GM12878 (cell line): Measurements from ENCODE around the gene HEXIM1. TPM values are rescaled to one million over a fixed set of nuclear protein-coding genes. Genes with fewer than 3 reads are reported as not detected.

Experiments used
- ASH2L ChIP-seq: fragments of 300-600, 200-600 bp; sonication (generic); IDR thresholded peaks from 2 replicates; pipeline ENCODE4 v1.6.1; 2017; ENCODE audit warnings: low read depth, mild to moderate bottlenecking, borderline replicate concordance
- ATF7 ChIP-seq: fragments of 450-650 bp; IDR thresholded peaks from 2 replicates; pipeline ENCODE4 v1.6.1; 2016; ENCODE audit warnings: low read depth, mild to moderate bottlenecking
- BACH1 ChIP-seq: fragments of 450-650 bp; IDR thresholded peaks from 2 replicates; pipeline ENCODE4 v1.6.1; 2017; ENCODE audit warnings: mild to moderate bottlenecking, borderline replicate concordance
- BCL3 ChIP-seq: IDR thresholded peaks from 2 replicates; pipeline ENCODE4 v1.6.1; 2011; ENCODE audit warnings: borderline replicate concordance, low read depth, mild to moderate bottlenecking, moderate library complexity, low read length; ENCODE audit not compliant: insufficient read depth, poor library complexity, severe bottlenecking
- CBFB ChIP-seq: IDR thresholded peaks from 2 replicates; pipeline ENCODE4 v1.6.1; 2016; ENCODE audit warnings: antibody characterized with exemption, low read depth
- CBX3 ChIP-seq: fragments of 200-600 bp; sonication (generic); IDR thresholded peaks from 2 replicates; pipeline ENCODE4 v1.6.1; 2016; ENCODE audit warnings: low read depth, borderline replicate concordance
- CHD2 ChIP-seq: IDR thresholded peaks from 2 replicates; pipeline ENCODE4 v1.6.1; 2011; ENCODE audit warnings: low read depth, low read length, improper control_type of control experiment, borderline replicate concordance
- EGR1 ChIP-seq, 2 experiments: IDR thresholded peaks; 1 replicate in 1 of 2; 2 replicates in 1 of 2; pipeline ENCODE4 v1.6.1; 2011 to 2012; ENCODE audit warnings: low read depth in 2 of 2, low read length in 2 of 2, borderline replicate concordance in 1 of 2, mild to moderate bottlenecking in 1 of 2, moderate library complexity in 1 of 2
- ETV6 ChIP-seq, 2 experiments: fragments of 450-650 bp in 1 of 2; IDR thresholded peaks in 1 of 2; conservative IDR thresholded peaks in 1 of 2; 2 replicates each; pipeline ENCODE4 v1.6.1; 2014; ENCODE audit warnings: antibody characterized with exemption in 1 of 2, borderline replicate concordance in 1 of 2, low read depth in 1 of 2, mild to moderate bottlenecking in 1 of 2, moderate library complexity in 1 of 2
- HDAC6 ChIP-seq: fragments of 200-600 bp; sonication (generic); IDR thresholded peaks from one replicate; pipeline ENCODE4 v1.8.0; 2017; ENCODE audit warnings: antibody characterized with exemption; ENCODE audit not compliant: unreplicated experiment
- IRF5 ChIP-seq: fragments of 450-650 bp; IDR thresholded peaks from 2 replicates; pipeline ENCODE4 v1.6.1; 2017; ENCODE audit warnings: borderline replicate concordance
- KAT2A ChIP-seq: conservative IDR thresholded peaks from 2 replicates; pipeline ENCODE4 v1.6.1; 2011; ENCODE audit warnings: low read depth, low read length; ENCODE audit not compliant: control insufficient read depth
- MEF2B ChIP-seq: fragments of 450-650 bp; IDR thresholded peaks from 2 replicates; pipeline ENCODE4 v1.6.1; 2018; ENCODE audit warnings: mild to moderate bottlenecking, moderate library complexity; ENCODE audit not compliant: partially characterized antibody, poor library complexity, severe bottlenecking
- MTA2 ChIP-seq: fragments of 450-650 bp; IDR thresholded peaks from 2 replicates; pipeline ENCODE4 v1.6.1; 2016; ENCODE audit warnings: low read depth, mild to moderate bottlenecking, moderate library complexity
- MXI1 ChIP-seq: fragments of 150-350 bp; IDR thresholded peaks from 2 replicates; pipeline ENCODE4 v1.6.1; 2011; ENCODE audit warnings: low read depth, mild to moderate bottlenecking, inconsistent platforms, low read length, improper control_type of control experiment
- MYC ChIP-seq: IDR thresholded peaks from 2 replicates; pipeline ENCODE4 v1.6.1; 2011; ENCODE audit warnings: mild to moderate bottlenecking, low read length, moderate library complexity, inconsistent platforms; ENCODE audit not compliant: insufficient read depth, insufficient replicate concordance, insufficient read length, severe bottlenecking
- NFIC ChIP-seq: IDR thresholded peaks from 2 replicates; pipeline ENCODE4 v1.6.1; 2012; ENCODE audit warnings: low read depth, mild to moderate bottlenecking, inconsistent platforms, low read length, moderate library complexity
- PAX8 ChIP-seq: fragments of 450-650 bp; IDR thresholded peaks from 2 replicates; pipeline ENCODE4 v1.6.1; 2017; ENCODE audit warnings: mild to moderate bottlenecking, moderate library complexity
- POLR2AphosphoS5 ChIP-seq: IDR thresholded peaks from 2 replicates; pipeline ENCODE4 v1.6.1; 2011; ENCODE audit warnings: mild to moderate bottlenecking, low read length, inconsistent platforms
- POU2F2 ChIP-seq: IDR thresholded peaks from 3 replicates; pipeline ENCODE4 v1.6.1; 2011; ENCODE audit warnings: low read depth, mild to moderate bottlenecking, low read length, borderline replicate concordance
- RELA ChIP-seq: fragments of 450-650 bp; IDR thresholded peaks from 2 replicates; pipeline ENCODE4 v1.8.0; 2014; ENCODE audit warnings: borderline replicate concordance; ENCODE audit not compliant: partially characterized antibody
- SIX5 ChIP-seq: IDR thresholded peaks from 2 replicates; pipeline ENCODE4 v1.6.1; 2011; ENCODE audit warnings: mild to moderate bottlenecking, low read depth, low read length, moderate library complexity; ENCODE audit not compliant: severe bottlenecking
- STAT1 ChIP-seq: fragments of 450-650 bp; conservative IDR thresholded peaks from 2 replicates; pipeline ENCODE4 v1.6.1; 2014; ENCODE audit warnings: antibody characterized with exemption, mild to moderate bottlenecking
- TBL1XR1 ChIP-seq: IDR thresholded peaks from 2 replicates; pipeline ENCODE4 v1.6.1; 2012; ENCODE audit warnings: low read depth, low read length, improper control_type of control experiment
- ZNF24 ChIP-seq: fragments of 450-650 bp; IDR thresholded peaks from 2 replicates; pipeline ENCODE4 v1.6.1; 2017; ENCODE audit warnings: antibody characterized with exemption, mild to moderate bottlenecking
- ZNF274 ChIP-seq: IDR thresholded peaks from one replicate; pipeline ENCODE4 v1.8.0; 2011; ENCODE audit not compliant: insufficient read length, insufficient read depth
- polyA plus RNA-seq, 11 experiments: library from polyadenylated mRNA; depleted of rRNA in 4 of 11; unstranded in 6 of 11; stranded (reverse) in 5 of 11; fragments of >200 nt; fragmentation: Nextera tagmentation in 4 of 11; fragmentation: Illumina TruSeq in 1 of 11; extraction: Ambion mirVana in 4 of 11; extraction: Trizol in 1 of 11; gene quantifications; 1 replicate in 1 of 11; 2 replicates in 10 of 11; pipeline versions ENCODE4 v1.2.1 to v1.2.3, GENCODE V29; 2011 to 2016; ENCODE audit warnings: inconsistent platforms in 2 of 11, missing spikeins in 2 of 11, low read depth in 1 of 11
- total RNA-seq, 4 experiments: library from RNA; depleted of rRNA in 3 of 4; stranded (reverse); fragments of >200 nt in 3 of 4; fragmentation: Illumina TruSeq in 1 of 4; extraction: Trizol in 1 of 4; gene quantifications; 2 replicates each; pipeline versions ENCODE4 v1.2.1 to v1.2.3, GENCODE V29; 2013 to 2021

Gene HEXIM1
- total and polyA plus RNA-seq, 10 of the 15 experiments (the other 5 are each of a cell fraction or from before 2014, with no cell fraction given), result 1.9 to 24.1 (median 9.0) TPM

- TF ChIP-seq KAT2A (no peak), STAT1 (no peak), RELA (no peak), POLR2AphosphoS5 (peak; percentile 100), ZNF274 (no peak), MXI1 (no peak), MTA2 (peak; percentile 90), ASH2L (0 out of 2 replicates have a peak, but pooled peaks have one; percentile 11), HDAC6 (peak; percentile 98), PAX8 (no peak), MEF2B (peak; percentile 50), ZNF24 (no peak), EGR1 (IDR thresholded peaks at IDR 0.05; ENCODE audit: borderline replicate concordance in 1 of 2, low read depth in 2 of 2, low read length in 2 of 2) (peak; percentile 44 to 61), SIX5 (peak; percentile 83), CBFB (peak; percentile 99), IRF5 (peak; percentile 65), TBL1XR1 (no peak; the same call in none of the 2 replicates), POU2F2 (peak; percentile 99), CHD2 (peak; percentile 76), CBX3 (no peak), BACH1 (peak; percentile 99), NFIC (peak; percentile 35; the same call in 1 of the 2 replicates), BCL3 (peak; percentile 76), ETV6 (conservative IDR thresholded peaks at IDR 0.05 in 1 of 2, IDR thresholded peaks at IDR 0.05 in 1 of 2; ENCODE audit: borderline replicate concordance in 1 of 2, low read depth in 1 of 2) (no peak), ATF7 (no peak), MYC (no peak)
Measured at GRCh38 chr17:45148183-45149036, at the start of gene HEXIM1 (continued).
